GM21423 (cell line): ENCODE measurements around the gene RYR1.
A peak's percentile ranks its signal among the peaks of the same experiment; 100 is the strongest.
"Not testable (repeated sequence)": the region's sequence is repeated elsewhere in the genome, so short reads cannot be mapped to it uniquely, and the experiment has no call there.

Experiments
- ATAC-seq: cut with Tn5 transposase; IDR thresholded peaks from one replicate; pipeline ENCODE4 v1.9.1; 2021; ENCODE audit warnings: mild to moderate bottlenecking, moderate library complexity; ENCODE audit not compliant: unreplicated experiment

Gene RYR1

DNA sequence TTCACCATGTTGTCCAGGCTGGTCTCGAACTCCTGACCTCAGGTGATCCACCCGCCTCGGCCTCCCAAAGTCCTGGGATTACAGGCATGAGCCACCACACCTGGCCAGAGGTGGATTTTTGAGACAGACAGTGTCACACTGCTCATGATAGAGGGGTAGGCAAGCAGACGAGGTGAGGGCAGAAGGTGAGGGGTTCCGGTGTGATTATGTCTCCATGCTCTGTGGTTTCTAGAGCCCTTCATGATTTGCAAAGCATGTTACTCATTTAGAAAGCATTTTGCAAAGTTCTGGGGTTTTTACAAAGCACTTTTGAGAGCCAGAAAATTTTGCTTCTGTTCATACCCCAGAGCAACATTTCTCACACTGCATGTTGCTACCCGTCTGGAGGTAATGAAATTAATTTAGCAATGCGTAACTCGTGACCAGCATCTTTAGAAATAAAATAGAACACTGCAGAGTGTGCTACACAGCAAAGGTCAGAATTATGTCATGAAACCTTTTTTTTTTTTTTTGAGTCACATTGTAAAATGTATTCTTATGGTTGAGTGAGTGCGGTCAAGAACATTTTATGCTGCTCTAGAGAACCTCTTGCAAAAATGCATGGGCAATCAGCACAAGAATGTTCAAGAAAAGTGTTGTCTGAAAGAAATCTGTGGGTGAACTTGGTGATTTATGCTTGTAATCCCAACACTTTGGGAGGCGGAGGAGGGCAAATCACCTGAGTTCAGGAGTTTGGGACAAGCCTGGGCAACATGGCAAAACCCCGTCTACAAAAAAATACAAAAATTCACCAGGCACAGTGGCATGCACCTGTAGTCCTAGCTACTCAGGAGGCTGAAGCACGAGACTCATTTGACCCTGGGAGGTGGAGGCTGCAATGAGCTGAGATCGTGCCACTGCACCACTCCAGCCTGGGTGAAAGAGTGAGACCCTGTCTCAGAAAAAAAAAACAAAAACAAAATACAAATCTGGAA, 126.2 kb downstream of the RYR1 start:
- ATAC-seq: peak; percentile 71

DNA sequence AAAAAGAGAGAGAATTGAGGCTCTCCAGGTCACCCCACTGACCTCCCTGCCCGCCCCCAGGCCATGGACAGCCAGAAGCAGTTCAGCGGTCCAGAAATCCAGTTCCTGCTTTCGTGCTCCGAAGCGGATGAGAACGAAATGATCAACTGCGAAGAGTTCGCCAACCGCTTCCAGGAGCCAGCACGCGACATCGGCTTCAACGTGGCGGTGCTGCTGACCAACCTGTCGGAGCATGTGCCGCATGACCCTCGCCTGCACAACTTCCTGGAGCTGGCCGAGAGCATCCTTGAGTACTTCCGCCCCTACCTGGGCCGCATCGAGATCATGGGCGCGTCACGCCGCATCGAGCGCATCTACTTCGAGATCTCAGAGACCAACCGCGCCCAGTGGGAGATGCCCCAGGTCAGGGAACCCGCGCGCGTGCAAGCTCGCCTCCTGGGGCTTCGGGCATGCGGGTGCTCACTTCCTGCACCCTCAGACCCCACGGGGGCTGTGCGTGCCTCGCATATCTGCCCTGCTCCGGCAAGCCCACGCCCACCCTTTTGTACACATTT, 127.6 kb downstream of the RYR1 start:
- no peak for ATAC-seq

DNA sequence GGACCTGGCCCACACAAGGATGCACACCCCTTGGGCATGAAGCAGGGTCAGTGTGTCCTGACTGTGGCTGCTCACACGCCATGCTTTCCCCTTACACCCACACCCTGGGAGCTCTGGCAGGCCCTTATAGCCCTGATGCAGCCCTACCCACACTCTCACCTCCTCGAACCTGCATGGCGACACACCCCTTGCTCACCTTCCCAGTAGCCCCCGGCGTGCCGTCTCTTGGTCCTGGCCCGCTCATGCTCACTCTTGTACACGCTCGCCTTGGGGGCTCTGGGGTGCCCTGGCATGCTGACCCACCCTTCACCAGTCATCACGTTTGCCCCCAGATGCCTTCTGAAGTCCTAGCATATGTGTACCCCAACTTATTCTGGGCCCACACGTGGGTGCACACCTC, 128.2 kb downstream of the RYR1 start:
- no peak for ATAC-seq

DNA sequence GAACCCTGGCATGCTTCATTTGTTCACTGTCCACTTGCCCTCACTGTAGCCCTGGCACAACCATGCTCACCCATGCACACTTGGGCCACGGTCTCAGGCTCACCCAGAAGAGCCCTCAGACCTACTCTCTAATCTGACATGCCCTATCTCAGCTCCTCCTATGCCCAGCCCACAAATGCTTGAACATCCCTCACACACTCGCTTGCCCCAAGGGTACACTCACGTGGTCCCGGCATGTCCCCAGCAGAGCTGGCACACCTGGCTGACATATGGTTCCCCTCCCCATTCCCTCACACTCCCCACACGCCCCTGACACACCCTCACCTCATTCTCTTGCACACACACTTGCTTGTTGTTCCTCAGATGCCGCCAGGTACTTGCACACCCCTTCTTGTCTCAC, 128.6 kb downstream of the RYR1 start:
- ATAC-seq: no peak

DNA sequence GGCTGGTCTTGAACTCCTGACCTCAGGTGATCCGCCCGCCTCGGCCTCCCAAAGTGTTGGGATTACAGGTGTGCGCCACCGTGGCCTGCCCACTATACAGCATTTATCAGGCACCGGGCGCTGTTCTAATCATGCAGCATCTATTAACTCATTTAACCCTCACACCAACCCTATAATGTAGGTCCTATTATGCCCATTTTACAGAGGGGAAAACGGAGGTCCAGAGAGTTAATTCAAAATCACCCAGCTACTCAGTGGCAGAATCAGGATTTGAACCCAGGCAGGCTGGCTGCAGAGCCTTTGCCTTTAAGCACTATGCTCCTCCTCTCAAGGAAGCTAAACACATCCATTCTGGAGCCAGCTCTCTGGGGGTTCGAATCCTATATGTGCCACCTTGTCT, 130.0 kb downstream of the RYR1 start:
- ATAC-seq: no peak

- ATAC-seq: no peak
These were observed 131.6 kb downstream of the RYR1 start for GRCh38 chr19:38564981-38565690.

DNA sequence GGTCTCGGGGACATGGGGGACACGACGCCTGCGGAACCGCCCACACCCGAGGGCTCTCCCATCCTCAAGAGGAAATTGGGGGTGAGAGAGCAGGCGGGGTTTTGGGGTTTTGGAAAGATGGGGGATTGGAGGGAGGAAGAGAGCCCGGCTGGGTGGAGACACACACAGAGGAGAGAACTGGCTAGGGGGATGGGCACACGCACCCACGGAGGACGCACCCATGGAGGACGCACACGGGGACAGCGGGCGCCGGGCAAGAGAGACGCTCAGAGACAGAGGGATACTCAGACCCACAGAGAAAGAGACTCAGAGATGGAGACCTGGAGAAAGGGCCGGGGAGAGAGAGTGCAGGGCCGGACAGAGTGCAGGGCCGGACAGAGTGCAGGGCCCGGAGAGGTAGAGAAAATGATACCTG, 132.2 kb downstream of the RYR1 start:
- ATAC-seq: no peak

GRCh38 chr19:38569368-38569983, 136.0 kb downstream of the RYR1 start:
- ATAC-seq: no peak

DNA sequence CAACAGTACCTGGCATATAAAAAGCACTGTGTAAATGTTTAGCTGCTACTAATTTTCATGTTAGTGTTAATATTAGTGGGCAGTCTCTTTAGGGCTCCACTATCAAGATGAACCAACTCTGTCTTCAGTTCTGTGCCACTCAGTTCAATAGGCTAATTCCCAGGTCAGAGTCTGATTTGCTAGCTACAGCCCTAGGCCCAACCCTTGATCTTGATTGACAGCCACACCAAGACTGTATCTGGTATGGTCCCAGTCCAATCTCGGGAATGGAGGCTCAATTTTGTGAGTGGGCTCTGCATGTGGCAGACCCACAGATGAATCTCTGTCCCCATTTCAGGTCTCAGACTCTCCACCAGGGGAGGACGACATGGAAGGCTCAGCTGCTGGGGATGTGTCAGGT, 138.2 kb downstream of the RYR1 start:
- ATAC-seq: no peak

- no peak for ATAC-seq
These were observed 144.3 kb downstream of the RYR1 start for GRCh38 chr19:38577826-38578225.

DNA sequence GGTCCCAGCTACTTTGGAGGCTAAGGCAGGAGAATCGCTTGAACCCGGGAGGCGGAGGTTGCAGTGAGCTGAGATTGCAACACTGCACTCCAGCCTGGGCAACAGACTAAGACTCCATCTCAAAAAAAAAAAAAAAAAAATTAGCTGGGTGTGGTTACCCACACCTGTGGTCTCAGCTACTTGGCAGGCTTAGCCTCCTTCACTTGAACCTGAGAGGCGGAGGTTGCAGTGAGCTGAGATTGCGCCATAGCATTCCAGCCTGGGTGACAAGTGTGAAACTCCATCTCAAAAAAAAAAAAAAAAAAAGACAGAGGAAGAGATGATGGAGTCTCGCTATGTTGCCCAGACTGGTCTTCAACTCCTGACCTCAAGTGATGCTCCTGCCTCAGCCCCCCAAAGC, 145.8 kb downstream of the RYR1 start:
- not testable (repeated sequence) for ATAC-seq

DNA sequence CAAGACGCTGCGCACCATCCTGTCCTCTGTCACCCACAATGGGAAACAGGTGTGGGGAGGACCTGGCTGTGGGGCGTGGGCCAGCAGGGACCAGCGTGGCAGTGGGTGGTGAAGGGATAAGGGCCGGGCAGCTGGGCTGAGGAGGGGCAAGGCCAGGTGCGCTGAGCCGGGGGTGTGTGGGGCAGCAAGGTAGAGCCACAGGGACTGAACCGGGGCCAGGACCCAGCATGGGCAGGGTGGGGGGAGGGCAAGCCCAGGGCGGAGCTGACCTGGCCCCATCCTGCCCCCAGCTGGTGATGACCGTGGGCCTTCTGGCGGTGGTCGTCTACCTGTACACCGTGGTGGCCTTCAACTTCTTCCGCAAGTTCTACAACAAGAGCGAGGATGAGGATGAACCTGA, 146.6 kb downstream of the RYR1 start:
- ATAC-seq: no peak

GRCh38 chr19:38583219-38583984, 149.9 kb downstream of the RYR1 start:
- ATAC-seq: peak; percentile 66

DNA sequence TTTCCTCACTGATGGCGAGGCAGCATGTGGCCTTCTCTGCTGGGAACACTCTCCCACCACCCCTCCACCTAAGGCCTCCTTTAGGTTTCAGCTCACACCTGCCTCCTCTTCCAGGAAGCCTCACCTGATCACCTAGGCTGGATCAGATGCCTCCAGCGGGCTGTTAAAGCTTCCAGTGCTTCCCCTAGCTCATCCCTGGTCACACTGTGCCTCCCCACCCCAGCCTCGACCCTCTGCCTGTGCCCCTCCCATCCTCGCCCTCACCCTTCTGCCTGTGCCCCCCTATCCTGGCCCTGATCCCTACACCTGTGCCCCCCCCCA, 150.5 kb downstream of the RYR1 start:
- ATAC-seq: no peak

GRCh38 chr19:38587562-38587961, 154.1 kb downstream of the RYR1 start:
- no peak for ATAC-seq

- no peak for ATAC-seq
These were observed 154.6 kb downstream of the RYR1 start for GRCh38 chr19:38588041-38588440.

DNA sequence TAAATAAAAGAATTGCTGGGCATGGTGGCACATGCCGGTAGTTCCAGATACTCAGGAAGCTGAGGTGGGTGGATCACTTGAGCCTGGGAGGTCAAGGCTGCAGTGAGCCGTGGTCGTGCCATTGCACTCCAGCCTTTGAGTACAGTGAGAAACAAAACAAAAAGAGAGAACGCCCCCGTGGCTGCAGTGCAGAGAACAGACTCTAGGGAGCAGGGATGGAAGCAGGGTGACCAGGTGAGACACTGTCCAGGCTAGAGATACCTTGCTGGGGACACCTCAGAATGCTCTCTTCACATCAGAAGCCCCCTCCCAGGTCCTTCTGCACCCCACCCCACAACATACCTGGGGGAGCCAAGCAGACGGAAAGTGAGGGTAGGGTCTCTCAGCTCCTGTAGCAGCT, 159.4 kb downstream of the RYR1 start:
- no peak for ATAC-seq

DNA sequence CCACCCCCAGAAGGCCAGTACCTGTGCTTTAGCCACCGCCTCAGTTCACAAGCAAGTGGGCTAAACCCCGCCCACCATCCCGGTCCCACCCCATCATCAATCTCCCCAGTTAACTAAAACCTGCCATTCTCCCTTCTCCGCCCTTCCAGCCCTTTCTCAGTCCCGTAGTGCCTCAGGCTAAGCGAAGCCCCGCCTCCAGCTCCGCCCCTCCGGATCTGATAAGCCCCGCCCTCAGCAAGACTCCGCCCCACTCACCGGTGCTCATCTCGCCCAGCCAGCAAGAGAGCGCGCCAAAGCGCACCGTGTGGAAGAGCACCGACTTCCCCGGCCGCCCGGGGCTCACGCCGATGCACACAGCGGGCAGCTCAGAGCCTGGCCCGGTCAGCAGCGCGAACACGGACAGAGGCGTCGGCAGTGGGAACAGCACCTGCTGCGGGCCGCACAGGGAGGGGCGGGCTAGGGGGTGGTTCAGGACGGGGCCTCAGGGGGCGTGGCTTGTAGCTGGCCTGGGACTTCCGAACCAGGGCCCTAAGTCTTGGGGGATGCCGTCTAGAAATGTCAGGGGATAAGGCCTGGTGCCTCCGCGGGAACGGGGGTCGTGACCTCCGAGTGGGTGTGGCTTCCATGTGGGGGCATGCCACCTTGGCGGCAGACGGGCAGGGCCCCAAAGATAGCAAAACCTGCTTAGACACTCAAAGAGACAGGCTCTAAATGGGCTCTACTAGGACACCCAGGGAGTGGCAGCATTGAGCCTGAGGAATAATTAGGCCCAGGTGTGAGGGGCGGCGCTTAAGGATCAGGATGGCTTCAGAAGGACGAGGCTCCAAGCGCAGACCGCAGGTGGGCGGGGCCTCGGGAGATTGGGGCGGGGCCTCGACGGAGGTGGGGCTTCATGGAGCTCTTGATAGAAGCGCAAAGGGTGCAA, 162.8 kb downstream of the RYR1 start:
- no peak for ATAC-seq

DNA sequence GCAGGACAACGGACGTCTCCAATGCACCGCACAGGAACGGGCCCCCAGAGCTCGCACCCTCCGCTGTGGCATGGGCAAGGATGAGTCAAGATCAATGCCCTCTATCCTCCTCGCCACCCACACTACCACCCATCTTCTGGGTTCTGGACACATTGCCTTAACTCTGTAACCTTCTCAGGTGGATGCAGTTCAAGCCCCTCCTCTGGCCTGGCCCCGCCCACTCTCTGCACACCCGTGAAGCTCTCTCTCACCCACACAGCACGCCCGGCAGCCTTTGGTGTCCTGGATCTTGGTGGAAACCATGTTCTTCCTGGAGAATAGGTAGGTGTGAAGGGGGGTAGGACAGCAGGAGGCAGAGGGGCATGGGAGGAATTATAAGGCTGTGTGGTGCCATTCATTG, 163.6 kb downstream of the RYR1 start:
- no peak for ATAC-seq

DNA sequence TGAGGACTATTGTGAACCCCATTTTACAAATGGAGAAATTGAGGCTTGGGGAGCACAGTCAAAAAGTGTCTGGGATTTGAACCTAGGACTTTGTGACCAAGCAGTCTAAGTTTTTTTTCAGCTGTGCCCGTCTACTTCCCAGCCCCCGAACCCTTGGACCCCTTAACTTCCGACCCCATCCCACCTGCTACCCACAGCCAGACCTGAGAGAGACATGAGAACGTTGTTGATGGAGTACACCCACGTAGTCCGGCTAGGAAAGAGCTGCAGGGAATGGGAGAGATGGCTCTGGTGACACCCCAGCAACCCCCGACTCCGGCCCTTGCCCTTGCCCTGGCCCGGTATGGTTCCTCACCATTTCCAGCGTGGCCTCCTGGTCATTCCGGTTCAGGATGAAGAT, 166.2 kb downstream of the RYR1 start:
- ATAC-seq: no peak
